GM12878 (cell line): ENCODE results near the gene IFNA4. TPM values are rescaled to one million over a fixed set of nuclear protein-coding genes. Genes with fewer than 3 reads are reported as not detected.
"Not testable (repeated sequence)": the region's sequence is repeated elsewhere in the genome, so short reads cannot be mapped to it uniquely, and the experiment has no call there.

Experiments used
- ATAC-seq: fragments of 200-7000 bp; cut with Tn5 transposase; 3 replicates; pipeline ENCODE4 v1.9.1; 2020; ENCODE audit warnings: mild to moderate bottlenecking, moderate library complexity
- BruUV-seq: library from RNA; stranded (reverse); fragments of 400-500 nt; replicated peaks from 2 replicates; lab custom pipeline; 2021; lab: Mats Ljungman, UMichigan
- CTCF ChIA-PET: fragments of 300-600 bp; sonication (Branson Sonifier 250); formaldehyde crosslinking; extraction: SDS; loops from one replicate; lab custom pipeline; 2021; ENCODE audit warnings: inconsistent platforms; lab: Yijun Ruan, JAX
- POLR2A ChIA-PET: fragments of 350-600 bp; formaldehyde crosslinking; extraction: SDS; loops from one replicate; lab custom pipeline; 2021; ENCODE audit warnings: inconsistent platforms; lab: Charles Lee
- RAD21 ChIA-PET: fragments of 300-600 bp; sonication (Branson Sonifier 250); formaldehyde crosslinking; loops from one replicate; lab custom pipeline; 2023; ENCODE audit warnings: antibody characterized with exemption; ENCODE audit not compliant: unreplicated experiment; lab: Charles Lee
- SMC1A ChIA-PET: fragments of 300-600 bp; sonication (Branson Sonifier 250); formaldehyde crosslinking; loops from one replicate; lab custom pipeline; 2023; ENCODE audit not compliant: unreplicated experiment, uncharacterized antibody; lab: Charles Lee
- DNase-seq: peaks from one replicate; pipeline ENCODE4 v3.0.0-alpha.2; 2011; ENCODE audit warnings: low read depth, low spot score
- FAIRE-seq: peaks from 3 replicates; lab custom pipeline; 2011; peaks lifted over from hg19 to GRCh38; lab: Jason Lieb, UNC
- H2AFZ ChIP-seq: 2 replicates; pipeline ENCODE4 v1.6.0; 2011; ENCODE audit warnings: low read depth, low read length, control low read depth; ENCODE audit not compliant: control insufficient read depth
- H3K27ac ChIP-seq: 2 replicates; pipeline ENCODE4 v1.5.1; 2011; ENCODE audit warnings: control low read depth; ENCODE audit not compliant: control insufficient read depth, insufficient read depth
- H3K27me3 ChIP-seq, 2 experiments: replicated peaks in 1 of 2; 2 replicates each; pipeline versions ENCODE4 v1.6.0 to v1.6.1; 2011; ENCODE audit warnings: low read length in 1 of 2; ENCODE audit not compliant: control insufficient read depth in 2 of 2, insufficient read depth in 2 of 2
- H3K36me3 ChIP-seq, 2 experiments: 2 replicates each; pipeline ENCODE4 v1.5.1; 2011; ENCODE audit warnings: low read length in 1 of 2; ENCODE audit not compliant: control insufficient read depth in 2 of 2, insufficient read depth in 2 of 2
- H3K4me1 ChIP-seq: 2 replicates; pipeline ENCODE4 v1.6.1; 2011; ENCODE audit warnings: mild to moderate bottlenecking, low read length, moderate library complexity, mixed read lengths; ENCODE audit not compliant: control insufficient read depth, insufficient read depth
- H3K4me2 ChIP-seq: 2 replicates; pipeline ENCODE4 v1.6.0; 2011; ENCODE audit warnings: control low read depth; ENCODE audit not compliant: control insufficient read depth, insufficient read depth
- H3K4me3 ChIP-seq: fragments of 200-600 bp; sonication (generic); 2 replicates; pipeline ENCODE4 v1.5.1; 2016
- H3K79me2 ChIP-seq: 2 replicates; pipeline ENCODE4 v1.6.0; 2011; ENCODE audit warnings: low read length; ENCODE audit not compliant: control insufficient read depth, insufficient read depth
- H3K9ac ChIP-seq: 2 replicates; pipeline ENCODE4 v1.8.0; 2011; ENCODE audit warnings: low read length, control low read depth, mixed read lengths; ENCODE audit not compliant: control insufficient read depth, insufficient read depth
- H3K9me3 ChIP-seq: replicated peaks from 3 replicates; pipeline ENCODE4 v1.5.1; 2011; ENCODE audit warnings: mild to moderate bottlenecking, low read length; ENCODE audit not compliant: control insufficient read depth, insufficient read depth
- H4K20me1 ChIP-seq: 2 replicates; pipeline ENCODE4 v1.6.0; 2011; ENCODE audit not compliant: control insufficient read depth, insufficient read depth
- CTCF ChIP-seq, 3 experiments: IDR thresholded peaks in 2 of 3; conservative IDR thresholded peaks in 1 of 3; 2 replicates each; pipeline ENCODE4 v1.5.1; 2011; ENCODE audit warnings: low read depth in 3 of 3, low read length in 3 of 3, mild to moderate bottlenecking in 3 of 3, control low read depth in 2 of 3, moderate library complexity in 2 of 3, inconsistent platforms in 1 of 3, mixed read lengths in 1 of 3; ENCODE audit not compliant: control insufficient read depth in 2 of 3, insufficient read depth in 1 of 3; ENCODE audit errors: extremely low read depth in 1 of 3
- RAD21 ChIP-seq: IDR thresholded peaks from 2 replicates; pipeline ENCODE4 v1.6.1; 2011; ENCODE audit warnings: mild to moderate bottlenecking, low read depth, low read length, moderate library complexity; ENCODE audit not compliant: insufficient read depth
- SMC3 ChIP-seq: IDR thresholded peaks from 2 replicates; pipeline ENCODE4 v1.6.1; 2011; ENCODE audit warnings: low read length, improper control_type of control experiment, borderline replicate concordance
- YY1 ChIP-seq: IDR thresholded peaks from 2 replicates; pipeline ENCODE4 v1.6.1; 2011; ENCODE audit warnings: low read depth, mild to moderate bottlenecking, low read length
- WGBS: methylation state at CpG from one replicate; pipeline ENCODE4 v1.1.6; 2016; ENCODE audit warnings: low lambda C conversion rate; ENCODE audit not compliant: insufficient replicate concordance, insufficient coverage; ENCODE audit errors: missing lambda C conversion rate; 5-methylcytosine and 5-hydroxymethylcytosine counted together
- in situ Hi-C: fragments of 300-500 bp; cut with MboI; formaldehyde crosslinking; loops from 9 replicates; pipeline ENCODE4 v1.14.3; 2018; ENCODE audit warnings: mixed read lengths
- intact Hi-C: fragments of 100-400 bp; cut with micrococcal nuclease; formaldehyde crosslinking; loops from one replicate; pipeline ENCODE4 v1.14.2; 2022; ENCODE audit not compliant: unreplicated experiment
- polyA plus RNA-seq, 11 experiments: library from polyadenylated mRNA; depleted of rRNA in 4 of 11; unstranded in 6 of 11; stranded (reverse) in 5 of 11; fragments of >200 nt; fragmentation: Nextera tagmentation in 4 of 11; fragmentation: Illumina TruSeq in 1 of 11; extraction: Ambion mirVana in 4 of 11; extraction: Trizol in 1 of 11; gene quantifications; 1 replicate in 1 of 11; 2 replicates in 10 of 11; pipeline versions ENCODE4 v1.2.1 to v1.2.3, GENCODE V29; 2011 to 2016; ENCODE audit warnings: inconsistent platforms in 2 of 11, missing spikeins in 2 of 11, low read depth in 1 of 11
- total RNA-seq, 4 experiments: library from RNA; depleted of rRNA in 3 of 4; stranded (reverse); fragments of >200 nt in 3 of 4; fragmentation: Illumina TruSeq in 1 of 4; extraction: Trizol in 1 of 4; gene quantifications; 2 replicates each; pipeline versions ENCODE4 v1.2.1 to v1.2.3, GENCODE V29; 2013 to 2021

IFNA4 gene
- total and polyA plus RNA-seq, 10 of the 15 experiments (the other 5 are each of a cell fraction or from before 2014, with no cell fraction given), result not detected

GRCh38 chr9:21235468-21236359 lies 48.3 kb upstream of the IFNA4 start:
- in situ Hi-C loops, result loop anchor here (10.0 kb wide), 1 partner anchor 559 kb away; no protein-coding TSS in a partner anchor

More at GRCh38 chr9:21235468-21236359, 48.3 kb upstream of the IFNA4 start:
- BruUV-seq, H4K20me1 ChIP-seq, H3K79me2 ChIP-seq, H3K4me3 ChIP-seq, H3K4me1 ChIP-seq, H3K36me3 ChIP-seq, H3K27me3 ChIP-seq, H3K9me3 ChIP-seq, H3K27ac ChIP-seq, H3K4me2 ChIP-seq, DNase-seq, H3K9ac ChIP-seq: not testable (repeated sequence)
- POLR2A ChIA-PET, result interaction anchor here (0.7 to 1.2 kb wide), 2 partner anchors 99 to 236 kb away, joined by 3 read pairs; partner anchors contain the start of gene KLHL9
- intact Hi-C loops, result loop anchor here (1.0 to 10.0 kb wide), 2 partner anchors 469 to 554 kb away; no protein-coding TSS in a partner anchor
- FAIRE-seq (peak; percentile 75), ATAC-seq (peak; percentile 93)
- CTCF ChIA-PET, result interaction anchor here (0.6 to 4.4 kb wide), 40 partner anchors 10 to 567 kb away, joined by 3 to 20 read pairs (median 4); partner anchors contain the start of genes IFNA10 and IFNA8
- SMC1A ChIA-PET, result interaction anchor here (0.6 to 2.2 kb wide), 22 partner anchors 10 to 703 kb away, joined by 3 to 9 read pairs (median 4); no protein-coding TSS in a partner anchor
- 3% methylated on average over 8 of the region's 8 CpGs for WGBS
- peak overlapping the region; percentile 9; the same call in 1 of the 2 replicates for H2AFZ ChIP-seq
- TF ChIP-seq RAD21, result peak; percentile 76
- TF ChIP-seq SMC3, result peak; percentile 48; the same call in 1 of the 2 replicates
- 0 out of 2 replicates have a peak, but pooled peaks have one; percentile 23 for TF ChIP-seq YY1
- peak; percentile 58 to 73 (median 70) for TF ChIP-seq CTCF (IDR thresholded peaks at IDR 0.05 in 2 of 3, conservative IDR thresholded peaks at IDR 0.05 in 1 of 3; ENCODE audit: control insufficient read depth in 2 of 3, extremely low read depth in 1 of 3, insufficient read depth in 1 of 3, low read depth in 3 of 3, low read length in 3 of 3)
- RAD21 ChIA-PET, result interaction anchor here (0.7 to 2.3 kb wide), 17 partner anchors 10 to 438 kb away, joined by 3 to 7 read pairs (median 5); no protein-coding TSS in a partner anchor
